Epithelial cell of esophagus (primary cell): ENCODE results near the gene CHN2.
"Not testable (repeated sequence)": the region's sequence is repeated elsewhere in the genome, so short reads cannot be mapped to it uniquely, and the experiment has no call there.

Source experiments
- DNase-seq: peaks from one replicate; pipeline ENCODE4 v3.0.0; 2010; ENCODE audit warnings: low read depth
- H3K4me3 ChIP-seq: 2 replicates; pipeline ENCODE4 v1.5.1; 2011; ENCODE audit warnings: mild to moderate bottlenecking, low read length, control low read depth
- TF ChIP-seq, protein P1 (sequence below): IDR thresholded peaks from 2 replicates; pipeline ENCODE4 v1.5.1; 2011; ENCODE audit warnings: low read depth, mild to moderate bottlenecking, low read length, control low read depth, inconsistent platforms; ENCODE audit not compliant: insufficient read depth; ENCODE audit errors: missing control alignments

CHN2 gene

DNA sequence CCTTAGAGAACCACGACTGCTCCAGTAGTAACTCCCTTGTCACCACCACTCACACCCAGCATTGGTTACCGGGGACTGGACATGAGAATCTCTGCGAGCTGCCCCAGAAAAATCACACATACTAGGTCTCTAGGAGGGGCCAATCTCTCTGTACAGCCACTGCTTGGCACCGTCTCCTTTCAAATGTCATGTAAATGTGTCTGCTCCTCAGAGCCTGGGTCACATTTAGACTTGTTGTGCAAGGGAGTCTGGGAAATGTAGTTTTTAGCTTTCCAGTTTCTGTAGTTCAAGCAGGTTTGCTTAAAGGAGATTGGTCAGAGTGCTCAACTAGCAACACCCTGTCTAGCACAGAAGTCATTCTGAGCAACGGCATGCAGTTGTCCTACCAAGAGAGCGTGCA, 60.0 kb downstream of the CHN2 start:
- TF ChIP-seq, protein P1, sequence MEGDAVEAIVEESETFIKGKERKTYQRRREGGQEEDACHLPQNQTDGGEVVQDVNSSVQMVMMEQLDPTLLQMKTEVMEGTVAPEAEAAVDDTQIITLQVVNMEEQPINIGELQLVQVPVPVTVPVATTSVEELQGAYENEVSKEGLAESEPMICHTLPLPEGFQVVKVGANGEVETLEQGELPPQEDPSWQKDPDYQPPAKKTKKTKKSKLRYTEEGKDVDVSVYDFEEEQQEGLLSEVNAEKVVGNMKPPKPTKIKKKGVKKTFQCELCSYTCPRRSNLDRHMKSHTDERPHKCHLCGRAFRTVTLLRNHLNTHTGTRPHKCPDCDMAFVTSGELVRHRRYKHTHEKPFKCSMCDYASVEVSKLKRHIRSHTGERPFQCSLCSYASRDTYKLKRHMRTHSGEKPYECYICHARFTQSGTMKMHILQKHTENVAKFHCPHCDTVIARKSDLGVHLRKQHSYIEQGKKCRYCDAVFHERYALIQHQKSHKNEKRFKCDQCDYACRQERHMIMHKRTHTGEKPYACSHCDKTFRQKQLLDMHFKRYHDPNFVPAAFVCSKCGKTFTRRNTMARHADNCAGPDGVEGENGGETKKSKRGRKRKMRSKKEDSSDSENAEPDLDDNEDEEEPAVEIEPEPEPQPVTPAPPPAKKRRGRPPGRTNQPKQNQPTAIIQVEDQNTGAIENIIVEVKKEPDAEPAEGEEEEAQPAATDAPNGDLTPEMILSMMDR: no peak
- DNase-seq: peak; percentile 30
- H3K4me3 ChIP-seq: no peak overlapping the region

DNA sequence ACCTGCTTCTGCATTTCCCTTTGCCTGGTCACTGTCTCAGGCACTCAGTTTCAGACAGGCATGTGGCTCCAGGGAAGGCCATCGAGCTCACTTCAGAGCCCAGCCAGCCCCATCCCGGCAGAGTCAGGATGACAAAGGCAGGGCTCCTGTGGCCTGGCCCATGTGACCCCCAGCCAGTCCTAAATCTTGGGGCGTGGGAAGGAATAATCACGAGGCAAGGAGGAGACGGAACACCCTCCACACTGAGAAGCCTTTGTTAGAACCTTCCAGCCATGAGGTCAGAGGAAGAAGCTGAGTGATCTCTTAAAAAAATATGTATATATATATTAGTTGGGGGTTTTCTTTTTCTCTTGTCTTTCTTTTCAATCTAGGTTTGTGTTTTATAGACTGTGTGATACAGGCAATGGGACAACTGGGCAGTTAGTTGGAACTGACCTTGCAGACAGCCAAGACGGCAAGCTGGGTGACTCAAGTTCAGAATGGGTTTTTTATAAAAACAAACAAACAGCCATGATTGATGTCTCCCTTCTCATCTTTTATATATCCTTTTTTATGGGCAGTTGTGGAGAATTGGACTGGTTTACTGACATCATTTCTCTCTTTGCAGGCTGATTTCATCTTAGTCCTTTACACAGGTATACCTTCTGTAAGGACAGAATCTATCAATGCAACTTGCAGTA, 60.8 kb downstream of the CHN2 start:
- H3K4me3 ChIP-seq: no peak overlapping the region
- TF ChIP-seq, protein P1: no peak
- no peak for DNase-seq

DNA sequence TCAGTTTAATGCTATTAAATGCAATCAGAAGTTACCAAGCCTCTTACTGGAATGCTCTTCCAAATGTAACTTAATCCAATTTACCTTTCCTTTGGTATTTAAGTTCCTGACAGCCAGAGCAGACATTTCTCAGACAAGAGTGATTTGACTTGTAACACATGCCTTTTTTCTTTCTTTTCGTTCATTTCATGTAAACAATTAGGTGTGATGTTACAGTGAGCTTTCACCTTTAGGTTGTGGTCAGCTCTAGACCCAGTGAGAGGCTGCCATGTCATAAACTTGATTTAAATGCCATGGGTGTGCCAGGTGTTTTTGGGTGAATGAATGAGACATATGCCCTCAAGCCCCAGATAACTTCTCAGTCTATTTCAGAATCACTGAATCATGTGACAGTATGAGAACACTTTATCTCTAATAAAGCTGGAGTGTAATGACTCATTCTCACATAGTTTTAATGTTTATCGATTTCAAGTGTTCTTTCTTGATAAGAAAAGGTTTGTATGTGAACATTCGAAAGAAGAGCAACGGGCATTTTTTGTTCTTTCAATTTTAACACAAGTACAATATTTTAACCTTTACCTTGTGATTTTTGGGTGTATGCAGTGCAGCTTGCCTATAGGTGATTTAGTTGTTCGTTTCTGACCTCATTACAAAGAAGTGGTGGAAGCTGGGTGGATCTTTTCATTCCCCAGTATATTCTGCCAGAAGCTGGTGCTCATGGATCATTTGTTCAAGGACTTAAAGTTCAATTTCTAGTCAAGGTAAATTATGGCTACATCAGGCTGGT, 61.5 kb downstream of the CHN2 start:
- H3K4me3 ChIP-seq: no peak overlapping the region
- DNase-seq: peak; percentile 79
- TF ChIP-seq, protein P1: no peak

DNA sequence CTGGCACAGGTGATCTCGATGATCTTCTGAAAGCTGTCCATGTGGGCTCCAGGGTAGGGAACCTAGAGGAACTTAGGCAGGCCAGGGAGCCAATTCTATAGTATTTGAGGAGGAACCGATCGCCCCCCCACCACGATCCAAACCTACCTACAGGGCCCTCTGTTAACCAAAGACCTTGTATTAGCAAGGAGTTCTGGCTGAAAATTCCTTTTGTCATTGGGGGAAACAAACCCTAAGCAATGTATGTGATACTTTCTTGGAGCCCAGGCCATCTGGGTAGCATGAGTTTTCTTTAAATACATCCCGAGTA, 62.1 kb downstream of the CHN2 start:
- H3K4me3 ChIP-seq: no peak overlapping the region
- TF ChIP-seq, protein P1: no peak
- no peak for DNase-seq

DNA sequence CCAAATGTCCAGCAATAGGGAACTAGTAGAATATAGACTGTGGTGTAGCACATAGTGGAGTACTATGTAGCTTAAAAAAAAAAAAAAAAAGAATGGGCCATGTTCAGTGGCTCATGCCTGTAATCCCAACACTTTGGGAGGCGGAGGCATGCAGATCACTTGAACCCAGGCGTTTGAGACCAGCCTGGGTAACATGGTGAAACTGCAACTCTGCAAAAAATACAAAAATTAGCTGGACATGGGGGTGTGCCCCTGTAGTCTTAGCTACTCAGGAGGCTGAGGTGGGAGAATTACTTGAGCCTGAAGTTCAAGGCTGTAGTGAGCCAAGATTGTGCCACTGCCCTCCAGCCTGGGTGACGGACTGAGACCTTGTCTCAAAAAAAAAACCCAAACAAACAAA, 64.4 kb downstream of the CHN2 start:
- TF ChIP-seq, protein P1: no peak
- DNase-seq: no peak
- H3K4me3 ChIP-seq: no peak overlapping the region

DNA sequence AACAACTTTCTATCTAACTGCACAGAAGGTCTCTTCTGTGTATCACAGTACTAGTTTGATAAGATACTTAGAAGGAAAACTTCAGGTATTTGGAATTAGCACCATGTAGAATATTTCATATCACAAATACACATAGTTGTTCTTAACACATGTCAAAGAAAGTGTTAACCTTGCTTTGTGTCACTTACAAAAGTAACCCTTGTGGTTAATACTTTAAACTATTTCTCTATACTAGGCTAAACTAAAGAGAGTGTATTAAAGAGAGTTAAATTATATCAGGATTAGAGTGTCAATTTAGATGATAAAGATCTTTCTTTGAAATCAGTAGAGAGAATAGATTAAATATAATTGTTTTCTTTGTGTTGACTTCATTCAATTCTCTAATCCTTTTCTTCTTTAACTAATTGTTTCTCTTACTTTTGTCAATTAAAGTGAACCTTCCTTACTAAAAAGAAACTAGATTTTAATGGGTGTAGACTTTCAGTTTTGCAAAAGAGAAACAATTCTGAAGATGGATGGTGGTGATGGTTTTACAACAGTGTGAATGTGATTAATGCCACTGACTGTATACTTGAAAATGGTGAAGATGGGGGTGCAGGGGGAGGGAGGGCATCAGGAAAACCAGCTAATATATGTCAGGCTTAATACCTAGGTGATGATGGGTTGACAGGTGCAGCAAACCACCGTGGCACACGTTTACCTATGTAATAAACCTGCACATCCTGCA, 67.8 kb downstream of the CHN2 start:
- no peak for DNase-seq
- H3K4me3 ChIP-seq: no peak overlapping the region
- TF ChIP-seq, protein P1: no peak

GRCh38 chr7:29263601-29264207, 69.1 kb downstream of the CHN2 start:
- not testable (repeated sequence) for DNase-seq, H3K4me3 ChIP-seq
